Measurements from ENCODE around the gene OPRL1. TPM values are rescaled to one million over a fixed set of nuclear protein-coding genes. Genes with fewer than 3 reads are reported as not detected.
A peak's percentile ranks its signal among the peaks of the same experiment; 100 is the strongest.

The OPRL1 gene
- total RNA-seq, 4 donors from 2014 or later = 0.15 to 0.88 (median 0.28) TPM

- intact Hi-C loops (cut with DNase I; ENCODE audit: low total_unique reads) = no loop called here
- H3K4me3 ChIP-seq (ENCODE audit: low read depth, poor library complexity, severe bottlenecking) = no peak overlapping the region
- 73 to 83% methylated on average over 11 of the region's 12 CpGs for WGBS, 2 donors
- no peak for DNase-seq (ENCODE audit: low spot score in 2 of 2)
- no peak for TF ChIP-seq CTCF (IDR thresholded peaks at IDR 0.05)
Observed at GRCh38 chr20:64067733-64068307, 12.1 kb upstream of the OPRL1 start.

- DNase-seq (ENCODE audit: low spot score in 2 of 2) = no peak
- WGBS, 2 donors = 74 to 83% methylated on average over 8 to 10 of the region's 12 CpGs
- intact Hi-C loops (cut with DNase I; ENCODE audit: low total_unique reads) = no loop called here
- no peak overlapping the region for H3K4me3 ChIP-seq (ENCODE audit: low read depth, poor library complexity, severe bottlenecking)
- TF ChIP-seq CTCF (IDR thresholded peaks at IDR 0.05) = no peak
- no peak for TF ChIP-seq POLR2A (IDR thresholded peaks at IDR 0.05)
Observed at GRCh38 chr20:64068386-64069208, 11.3 kb upstream of the OPRL1 start.

- 87 to 94% methylated on average over 16 to 20 of the region's 20 CpGs for WGBS, 2 donors
- no peak overlapping the region for H3K4me3 ChIP-seq (ENCODE audit: low read depth, poor library complexity, severe bottlenecking)
- DNase-seq (ENCODE audit: low spot score in 2 of 2) = no peak
- intact Hi-C loops (cut with DNase I; ENCODE audit: low total_unique reads) = no loop called here
- TF ChIP-seq CTCF (IDR thresholded peaks at IDR 0.05) = no peak
- no peak for TF ChIP-seq POLR2A (IDR thresholded peaks at IDR 0.05)
Observed at GRCh38 chr20:64069209-64069613, 10.7 kb upstream of the OPRL1 start.

GRCh38 chr20:64069614-64070243 is 10.2 kb upstream of the OPRL1 start:
- TF ChIP-seq CTCF (IDR thresholded peaks at IDR 0.05) (peak in 1 of 3 donors; percentile 15), POLR2A (IDR thresholded peaks at IDR 0.05) (no peak)
- 74 to 89% methylated on average over 5 to 14 of the region's 14 CpGs for WGBS, 2 donors
- no peak for DNase-seq (ENCODE audit: low spot score in 2 of 2)
- intact Hi-C loops (cut with DNase I; ENCODE audit: low total_unique reads) = no loop called here
- H3K4me3 ChIP-seq (ENCODE audit: low read depth, poor library complexity, severe bottlenecking) = no peak overlapping the region

GRCh38 chr20:64070244-64070993 is 9.5 kb upstream of the OPRL1 start:
- 88 to 95% methylated on average over 14 to 30 of the region's 31 CpGs for WGBS, 2 donors
- TF ChIP-seq POLR2A (IDR thresholded peaks at IDR 0.05) = no peak
- no peak for TF ChIP-seq CTCF (IDR thresholded peaks at IDR 0.05)
- no peak overlapping the region for H3K4me3 ChIP-seq (ENCODE audit: low read depth, poor library complexity, severe bottlenecking)
- no peak for DNase-seq (ENCODE audit: low spot score in 2 of 2)
- intact Hi-C loops (cut with DNase I; ENCODE audit: low total_unique reads) = no loop called here

Measured in lower leg skin (tissue), 4 donors.